Tibial nerve (tissue), 4 donors: ENCODE results near the gene AUTS2. TPM values are rescaled to one million over a fixed set of nuclear protein-coding genes. Genes with fewer than 3 reads are reported as not detected.

Experiments used
- DNase-seq, 2 donors: peaks; one replicate each; pipeline ENCODE4 v3.0.0-alpha.2; 2019; ENCODE audit warnings: low spot score in 2 of 2
- H3K27ac ChIP-seq, 4 donors: fragments of 200-600 bp; sonication (generic) in 3 of 4; one replicate each; pipeline ENCODE4 v1.5.1; 2017 to 2019; ENCODE audit warnings: mild to moderate bottlenecking in 1 of 4
- H3K27me3 ChIP-seq, 2 donors: fragments of 200-600 bp; sonication (generic) in 1 of 2; one replicate each; pipeline versions ENCODE4 v1.5.1 to v1.6.0; 2017 to 2019
- H3K36me3 ChIP-seq, 3 donors: fragments of 200-600 bp; sonication (generic); one replicate each; pipeline ENCODE4 v1.5.1; 2018 to 2019
- H3K4me1 ChIP-seq, 4 donors: fragments of 200-600 bp; sonication (generic) in 3 of 4; one replicate each; pipeline ENCODE4 v1.5.1; 2017 to 2019
- H3K4me3 ChIP-seq, 4 donors: fragments of 200-600 bp; sonication (generic) in 3 of 4; one replicate each; pipeline ENCODE4 v1.5.1; 2017 to 2019; ENCODE audit warnings: mild to moderate bottlenecking in 1 of 4, moderate library complexity in 1 of 4
- H3K9me3 ChIP-seq, 4 donors: fragments of 200-600 bp; sonication (generic) in 3 of 4; one replicate each; pipeline ENCODE4 v1.5.1; 2017 to 2019
- EP300 ChIP-seq, 2 donors: sonication (generic); formaldehyde crosslinking; IDR thresholded peaks; one replicate each; pipeline ENCODE4 v1.6.1; 2017; ENCODE audit warnings: antibody characterized with exemption in 2 of 2, mild to moderate bottlenecking in 1 of 2
- POLR2A ChIP-seq, 2 donors: fragments of 450-650 bp; IDR thresholded peaks; one replicate each; pipeline ENCODE4 v1.6.1; 2017; ENCODE audit warnings: antibody characterized with exemption in 2 of 2, mild to moderate bottlenecking in 2 of 2, moderate library complexity in 2 of 2
- WGBS, 2 donors: methylation state at CpG; one replicate each; pipeline ENCODE4 v1.1.5; 2018; 5-methylcytosine and 5-hydroxymethylcytosine counted together
- total RNA-seq, 4 donors: library from RNA; depleted of rRNA; stranded (reverse); fragments of >200 nt; gene quantifications; one replicate each; pipeline ENCODE4 v1.1.0, GENCODE V29; 2016
- TF ChIP-seq, protein P1 (sequence below), 5 experiments: fragments of 200-600 bp in 3 of 5; fragments of 450-650 bp in 2 of 5; sonication (generic) in 3 of 5; IDR thresholded peaks; one replicate each; pipeline ENCODE4 v1.5.1; 2016 to 2019; ENCODE audit warnings: antibody characterized with exemption in 5 of 5, mild to moderate bottlenecking in 3 of 5, moderate library complexity in 2 of 5

The AUTS2 gene
- total RNA-seq, 4 donors from 2014 or later: 56.6 to 87.9 (median 71.6) TPM

DNA sequence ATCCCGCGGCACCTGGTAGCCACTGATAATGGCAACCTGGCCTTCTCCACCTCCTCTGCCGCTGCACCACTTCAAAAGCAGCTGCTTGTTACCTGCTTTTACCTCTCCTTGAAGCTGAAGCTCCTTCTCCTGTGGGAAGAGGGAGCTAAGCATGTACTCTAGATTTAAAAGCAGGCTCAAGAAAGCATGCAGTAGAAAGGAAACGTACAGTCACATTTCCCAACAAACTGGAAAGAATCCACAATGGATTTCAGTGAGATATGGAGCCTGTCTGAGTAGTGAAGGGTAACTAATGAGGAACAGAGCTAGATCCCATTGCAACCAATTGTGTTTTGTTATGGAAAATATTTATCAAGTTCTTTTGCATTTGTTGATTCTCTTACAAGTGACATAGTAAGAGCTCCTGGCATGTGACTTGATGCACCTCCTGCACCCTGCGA, 1076.3 kb downstream of the AUTS2 start:
- no peak for DNase-seq
- no peak for TF ChIP-seq EP300 (IDR thresholded peaks at IDR 0.05)
- TF ChIP-seq POLR2A (IDR thresholded peaks at IDR 0.05): no peak
- TF ChIP-seq, protein P1, sequence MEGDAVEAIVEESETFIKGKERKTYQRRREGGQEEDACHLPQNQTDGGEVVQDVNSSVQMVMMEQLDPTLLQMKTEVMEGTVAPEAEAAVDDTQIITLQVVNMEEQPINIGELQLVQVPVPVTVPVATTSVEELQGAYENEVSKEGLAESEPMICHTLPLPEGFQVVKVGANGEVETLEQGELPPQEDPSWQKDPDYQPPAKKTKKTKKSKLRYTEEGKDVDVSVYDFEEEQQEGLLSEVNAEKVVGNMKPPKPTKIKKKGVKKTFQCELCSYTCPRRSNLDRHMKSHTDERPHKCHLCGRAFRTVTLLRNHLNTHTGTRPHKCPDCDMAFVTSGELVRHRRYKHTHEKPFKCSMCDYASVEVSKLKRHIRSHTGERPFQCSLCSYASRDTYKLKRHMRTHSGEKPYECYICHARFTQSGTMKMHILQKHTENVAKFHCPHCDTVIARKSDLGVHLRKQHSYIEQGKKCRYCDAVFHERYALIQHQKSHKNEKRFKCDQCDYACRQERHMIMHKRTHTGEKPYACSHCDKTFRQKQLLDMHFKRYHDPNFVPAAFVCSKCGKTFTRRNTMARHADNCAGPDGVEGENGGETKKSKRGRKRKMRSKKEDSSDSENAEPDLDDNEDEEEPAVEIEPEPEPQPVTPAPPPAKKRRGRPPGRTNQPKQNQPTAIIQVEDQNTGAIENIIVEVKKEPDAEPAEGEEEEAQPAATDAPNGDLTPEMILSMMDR (IDR thresholded peaks at IDR 0.05): no peak
- no peaks in the 10 kb centered on the region for H3K36me3 ChIP-seq
- H3K27me3 ChIP-seq: no peaks in the 10 kb centered on the region
- H3K9me3 ChIP-seq: no peaks in the 10 kb centered on the region
- no peak overlapping the region for H3K4me3 ChIP-seq
- WGBS, 2 donors: 81 to 88% methylated on average over 5 of the region's 5 CpGs
- H3K4me1 ChIP-seq: peaks cover 0 to 7% (median 0%) of the 10 kb centered on the region in 4 donors
- H3K27ac ChIP-seq: no peak overlapping the region

DNA sequence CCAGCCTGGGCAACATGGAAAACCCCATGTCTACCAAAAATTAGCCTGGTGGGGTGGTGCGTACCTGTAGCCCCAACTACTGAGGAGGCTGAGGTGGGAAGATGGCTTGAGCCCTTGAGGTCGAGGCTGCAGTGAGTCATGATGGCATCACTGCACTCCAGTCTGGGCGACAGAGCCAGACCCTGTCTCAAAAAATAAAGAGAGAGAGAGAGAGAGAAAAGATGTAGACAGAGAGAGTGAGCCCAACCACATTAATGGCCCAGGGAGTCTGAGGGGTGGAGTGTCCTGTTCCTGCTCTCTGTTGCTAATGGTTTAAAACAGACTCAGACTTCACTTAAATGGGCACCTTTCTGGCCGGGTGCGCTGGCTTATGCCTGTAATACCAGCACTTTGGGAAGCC, 1078.0 kb downstream of the AUTS2 start:
- no peak for DNase-seq
- Histone ChIP-seq H3K27ac (no peak overlapping the region), H3K4me3 (no peak overlapping the region), H3K9me3 (no peaks in the 10 kb centered on the region), H3K27me3 (no peaks in the 10 kb centered on the region), H3K4me1 (peaks cover 0 to 12% (median 0%) of the 10 kb centered on the region in 4 donors), H3K36me3 (no peaks in the 10 kb centered on the region)
- TF ChIP-seq POLR2A (IDR thresholded peaks at IDR 0.05): no peak
- 91 to 93% methylated on average over 5 of the region's 5 CpGs for WGBS, 2 donors

DNA sequence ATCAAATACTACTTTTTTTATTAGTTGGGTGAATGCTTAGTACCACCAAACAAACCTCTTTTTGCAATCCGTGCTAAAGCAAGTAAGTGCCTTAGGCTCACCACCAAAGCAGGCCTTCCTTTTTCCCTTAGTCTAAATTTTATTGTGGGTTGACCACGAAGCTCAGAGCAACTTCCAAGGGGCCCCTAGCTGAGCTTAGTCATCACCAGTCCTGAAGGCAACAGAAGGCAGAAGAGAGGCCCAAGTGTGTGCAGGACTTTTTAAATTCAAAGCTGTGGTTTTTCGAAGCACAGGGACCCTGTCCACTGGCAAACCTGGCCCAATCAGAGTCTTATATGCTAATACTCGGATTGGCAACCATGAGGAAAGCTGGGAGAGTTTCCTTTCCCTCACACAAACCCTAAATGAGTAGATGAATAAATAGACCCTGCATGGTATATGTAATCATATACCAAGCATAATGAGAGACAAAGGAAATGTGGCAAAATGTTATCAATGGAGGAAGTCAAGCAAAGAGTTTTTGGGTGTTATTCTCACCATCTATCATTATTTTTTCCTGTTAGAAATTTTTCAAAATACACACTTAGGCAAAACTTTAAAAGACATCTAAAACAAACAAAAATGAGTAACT, 1080.5 kb downstream of the AUTS2 start:
- 69 to 73% methylated on average over 4 of the region's 4 CpGs for WGBS, 2 donors
- Histone ChIP-seq H3K27ac (no peak overlapping the region), H3K27me3 (no peaks in the 10 kb centered on the region), H3K36me3 (no peaks in the 10 kb centered on the region), H3K4me3 (no peak overlapping the region), H3K9me3 (no peaks in the 10 kb centered on the region), H3K4me1 (peaks cover 0 to 12% (median 0%) of the 10 kb centered on the region in 4 donors)
- TF ChIP-seq EP300 (IDR thresholded peaks at IDR 0.05): no peak
- TF ChIP-seq POLR2A (IDR thresholded peaks at IDR 0.05): no peak
- TF ChIP-seq, protein P1 (IDR thresholded peaks at IDR 0.05): no peak
- no peak for DNase-seq

DNA sequence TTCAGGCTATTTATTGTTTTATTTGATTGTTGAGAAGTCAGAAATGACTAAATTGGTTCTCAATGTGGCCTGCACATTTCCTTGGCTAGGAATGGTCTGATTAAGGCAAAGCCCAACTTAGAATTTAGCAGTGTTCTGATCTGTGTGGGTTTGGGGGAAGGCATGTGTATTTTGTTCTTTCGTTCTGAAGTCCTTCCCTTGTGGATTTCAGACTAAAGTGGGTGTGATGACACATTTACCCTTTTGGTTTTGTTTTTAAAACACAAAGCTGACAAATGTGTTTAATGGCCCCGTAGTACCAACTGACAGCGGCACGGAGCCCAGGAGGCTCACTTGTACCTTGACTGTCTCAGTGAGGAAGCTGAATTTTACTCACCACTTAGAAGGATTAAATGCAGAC, 1081.4 kb downstream of the AUTS2 start:
- no peaks in the 10 kb centered on the region for H3K36me3 ChIP-seq
- peak overlapping the region in 1 of 4 donors; percentile 32 for H3K27ac ChIP-seq
- WGBS, 2 donors: 54 to 55% methylated on average over 4 of the region's 4 CpGs
- H3K27me3 ChIP-seq: no peaks in the 10 kb centered on the region
- no peak for DNase-seq
- H3K4me1 ChIP-seq: peaks cover 0 to 12% (median 0%) of the 10 kb centered on the region in 4 donors
- no peaks in the 10 kb centered on the region for H3K9me3 ChIP-seq
- no peak overlapping the region for H3K4me3 ChIP-seq
- no peak for TF ChIP-seq POLR2A (IDR thresholded peaks at IDR 0.05)
- TF ChIP-seq EP300 (IDR thresholded peaks at IDR 0.05): no peak
- TF ChIP-seq, protein P1 (IDR thresholded peaks at IDR 0.05): no peak

DNA sequence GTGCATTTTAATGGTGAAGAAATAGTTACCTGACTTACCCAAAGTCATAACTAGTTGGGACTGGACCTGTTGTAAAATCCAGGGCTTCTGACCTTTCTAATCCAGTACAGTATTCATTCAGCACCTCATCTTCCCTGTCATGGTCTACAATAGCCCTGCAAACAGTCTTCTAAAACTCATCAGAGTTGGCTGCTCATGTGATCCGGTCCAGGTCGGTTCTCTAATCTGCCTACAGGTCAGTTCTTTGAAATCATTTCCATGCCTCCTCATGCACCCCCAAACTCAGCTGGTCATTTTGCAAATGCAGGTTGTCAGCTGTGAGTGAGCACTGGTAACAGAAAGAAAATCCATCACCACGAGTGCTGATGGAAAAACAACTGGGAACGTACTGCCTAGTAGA, 1082.0 kb downstream of the AUTS2 start:
- TF ChIP-seq, protein P1 (IDR thresholded peaks at IDR 0.05): no peak
- TF ChIP-seq POLR2A (IDR thresholded peaks at IDR 0.05) (no peak), EP300 (IDR thresholded peaks at IDR 0.05) (no peak)
- no peaks in the 10 kb centered on the region for H3K36me3 ChIP-seq
- DNase-seq: no peak
- no peak overlapping the region for H3K4me3 ChIP-seq
- WGBS, 2 donors: 73 to 80% methylated on average over 4 of the region's 4 CpGs
- no peaks in the 10 kb centered on the region for H3K9me3 ChIP-seq
- H3K27me3 ChIP-seq: no peaks in the 10 kb centered on the region
- H3K27ac ChIP-seq: peak overlapping the region in 1 of 4 donors; percentile 32
- H3K4me1 ChIP-seq: peaks cover 0 to 12% (median 0%) of the 10 kb centered on the region in 4 donors
